Smooth muscle cell (in vitro differentiated cells): ENCODE measurements around the gene C4orf17. TPM values are rescaled to one million over a fixed set of nuclear protein-coding genes. Genes with fewer than 3 reads are reported as not detected.

ENCODE experiments used
- DNase-seq: peaks from one replicate; lab custom pipeline; 2025; ENCODE audit not compliant: unreplicated experiment; lab: John Stamatoyannopoulos, UW
- H2AFZ ChIP-seq: fragments of 200-600 bp; sonication (generic); 2 replicates; pipeline ENCODE4 v1.6.0; 2016; ENCODE audit warnings: antibody characterized with exemption, low read depth, mild to moderate bottlenecking
- H3F3A ChIP-seq: fragments of 200-600 bp; sonication (generic); 2 replicates; pipeline ENCODE4 v1.6.0; 2017; ENCODE audit warnings: antibody characterized with exemption, low read depth
- H3K27ac ChIP-seq: fragments of 200-600 bp; sonication (generic); 2 replicates; pipeline ENCODE4 v1.5.1; 2016; ENCODE audit warnings: low read depth, mild to moderate bottlenecking
- H3K27me3 ChIP-seq: fragments of 200-600 bp; sonication (generic); 2 replicates; pipeline ENCODE4 v1.6.1; 2016; ENCODE audit warnings: low read depth, mild to moderate bottlenecking
- H3K36me3 ChIP-seq: fragments of 200-600 bp; sonication (generic); 2 replicates; pipeline ENCODE4 v1.5.1; 2016; ENCODE audit warnings: low read depth
- H3K4me1 ChIP-seq: fragments of 200-600 bp; sonication (generic); 2 replicates; pipeline ENCODE4 v1.5.1; 2016; ENCODE audit warnings: low read depth
- H3K4me2 ChIP-seq: fragments of 200-600 bp; sonication (generic); 2 replicates; pipeline ENCODE4 v1.6.0; 2016; ENCODE audit warnings: mild to moderate bottlenecking
- H3K4me3 ChIP-seq: fragments of 200-600 bp; sonication (generic); 2 replicates; pipeline ENCODE4 v1.5.1; 2016; ENCODE audit warnings: mild to moderate bottlenecking
- H3K79me2 ChIP-seq: fragments of 200-600 bp; sonication (generic); 2 replicates; pipeline ENCODE4 v1.6.0; 2016; ENCODE audit warnings: low read depth, mild to moderate bottlenecking
- H3K9ac ChIP-seq: fragments of 200-600 bp; sonication (generic); 2 replicates; pipeline ENCODE4 v1.6.0; 2016; ENCODE audit warnings: low read depth
- H3K9me3 ChIP-seq: fragments of 200-600 bp; sonication (generic); replicated peaks from 2 replicates; pipeline ENCODE4 v1.5.1; 2016; ENCODE audit warnings: low read depth
- H4K20me1 ChIP-seq: fragments of 200-600 bp; sonication (generic); 2 replicates; pipeline ENCODE4 v1.6.0; 2016; ENCODE audit warnings: low read depth
- WGBS: methylation state at CpG from one replicate; pipeline ENCODE4 v1.1.7; 2016; ENCODE audit warnings: low lambda C conversion rate; 5-methylcytosine and 5-hydroxymethylcytosine counted together
- polyA plus RNA-seq: library from polyadenylated mRNA; unstranded; fragments of >200 nt; fragmentation: Nextera tagmentation; extraction: Ambion mirVana; gene quantifications from 2 replicates; pipeline ENCODE4 v1.2.1, GENCODE V29; 2016
- total RNA-seq: library from RNA; depleted of rRNA; stranded (reverse); fragments of >200 nt; gene quantifications from 2 replicates; pipeline ENCODE4 v1.2.3, GENCODE V29; 2014
- TF ChIP-seq, protein P1 (sequence below): fragments of 200-600 bp; sonication (generic); IDR thresholded peaks from 2 replicates; pipeline ENCODE4 v1.5.1; 2017; ENCODE audit warnings: borderline replicate concordance, mild to moderate bottlenecking, antibody characterized with exemption; ENCODE audit not compliant: insufficient read depth, poor library complexity, severe bottlenecking

Gene C4orf17
- total and polyA plus RNA-seq, 2 experiments from 2014 or later, result not detected

DNA sequence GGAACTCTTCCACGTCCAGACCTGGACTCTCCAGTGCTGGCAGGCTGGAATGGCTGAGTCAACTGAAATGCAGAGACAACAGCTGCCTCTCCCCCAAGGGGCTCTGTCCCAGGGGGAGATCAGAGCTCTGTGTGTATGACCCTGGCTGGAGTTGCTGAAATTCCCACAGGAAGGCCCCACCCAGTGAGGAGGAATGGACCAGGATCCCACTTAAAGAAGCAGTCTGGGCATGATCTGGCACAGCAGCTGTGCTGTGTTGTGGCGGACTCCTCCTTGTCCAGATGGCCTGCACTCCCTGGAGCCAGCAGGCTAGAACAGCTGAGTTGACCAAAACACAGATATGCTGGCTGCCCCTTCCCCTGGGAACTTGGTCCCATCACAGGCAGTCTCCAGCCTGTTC, 25.4 kb downstream of the C4orf17 start:
- TF ChIP-seq, protein P1, sequence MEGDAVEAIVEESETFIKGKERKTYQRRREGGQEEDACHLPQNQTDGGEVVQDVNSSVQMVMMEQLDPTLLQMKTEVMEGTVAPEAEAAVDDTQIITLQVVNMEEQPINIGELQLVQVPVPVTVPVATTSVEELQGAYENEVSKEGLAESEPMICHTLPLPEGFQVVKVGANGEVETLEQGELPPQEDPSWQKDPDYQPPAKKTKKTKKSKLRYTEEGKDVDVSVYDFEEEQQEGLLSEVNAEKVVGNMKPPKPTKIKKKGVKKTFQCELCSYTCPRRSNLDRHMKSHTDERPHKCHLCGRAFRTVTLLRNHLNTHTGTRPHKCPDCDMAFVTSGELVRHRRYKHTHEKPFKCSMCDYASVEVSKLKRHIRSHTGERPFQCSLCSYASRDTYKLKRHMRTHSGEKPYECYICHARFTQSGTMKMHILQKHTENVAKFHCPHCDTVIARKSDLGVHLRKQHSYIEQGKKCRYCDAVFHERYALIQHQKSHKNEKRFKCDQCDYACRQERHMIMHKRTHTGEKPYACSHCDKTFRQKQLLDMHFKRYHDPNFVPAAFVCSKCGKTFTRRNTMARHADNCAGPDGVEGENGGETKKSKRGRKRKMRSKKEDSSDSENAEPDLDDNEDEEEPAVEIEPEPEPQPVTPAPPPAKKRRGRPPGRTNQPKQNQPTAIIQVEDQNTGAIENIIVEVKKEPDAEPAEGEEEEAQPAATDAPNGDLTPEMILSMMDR, result no peak
- no peaks in the 10 kb centered on the region for H3K79me2 ChIP-seq
- no peaks in the 10 kb centered on the region for H3K9me3 ChIP-seq
- DNase-seq, result no peak
- no peaks in the 10 kb centered on the region for H3K36me3 ChIP-seq
- no peaks in the 10 kb centered on the region for H3K4me1 ChIP-seq
- no peak overlapping the region for H3K27ac ChIP-seq
- WGBS, result 69% methylated on average over 2 of the region's 2 CpGs
- H3K4me3 ChIP-seq, result no peak overlapping the region
- H2AFZ ChIP-seq, result no peak overlapping the region
- no peaks in the 10 kb centered on the region for H3F3A ChIP-seq
- no peaks in the 10 kb centered on the region for H4K20me1 ChIP-seq
- H3K27me3 ChIP-seq, result peaks cover 3% of the 10 kb centered on the region
- no peak overlapping the region for H3K4me2 ChIP-seq
- H3K9ac ChIP-seq, result no peak overlapping the region

DNA sequence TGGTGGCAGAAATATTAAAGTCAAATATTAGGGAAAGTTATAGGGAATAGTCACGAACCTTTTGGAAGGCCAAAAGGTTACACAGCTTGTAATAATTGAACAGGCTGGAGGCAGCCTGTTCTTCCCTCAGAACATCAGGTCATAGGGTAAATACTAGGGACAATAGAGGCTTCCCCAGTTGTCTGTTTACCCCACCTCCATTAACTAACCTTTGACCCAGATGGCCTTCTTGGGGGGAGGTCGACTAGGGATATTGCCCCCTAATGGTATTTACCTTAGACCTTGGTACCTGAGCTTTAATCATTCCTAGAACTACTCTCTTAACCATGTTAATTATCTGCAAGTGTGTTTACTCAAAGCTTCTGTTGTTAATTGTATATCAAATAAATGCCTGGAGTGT, 26.0 kb downstream of the C4orf17 start:
- Histone ChIP-seq H3K4me2 (no peak overlapping the region), H3K4me3 (no peak overlapping the region), H2AFZ (no peak overlapping the region), H4K20me1 (no peaks in the 10 kb centered on the region), H3K79me2 (no peaks in the 10 kb centered on the region), H3K9me3 (no peaks in the 10 kb centered on the region), H3K27ac (no peak overlapping the region), H3F3A (no peaks in the 10 kb centered on the region), H3K36me3 (no peaks in the 10 kb centered on the region), H3K9ac (no peak overlapping the region), H3K4me1 (no peaks in the 10 kb centered on the region), H3K27me3 (peaks cover 3% of the 10 kb centered on the region)
- WGBS, result 92% methylated on average over 2 of the region's 2 CpGs
- TF ChIP-seq, protein P1, result no peak
- DNase-seq, result no peak

DNA sequence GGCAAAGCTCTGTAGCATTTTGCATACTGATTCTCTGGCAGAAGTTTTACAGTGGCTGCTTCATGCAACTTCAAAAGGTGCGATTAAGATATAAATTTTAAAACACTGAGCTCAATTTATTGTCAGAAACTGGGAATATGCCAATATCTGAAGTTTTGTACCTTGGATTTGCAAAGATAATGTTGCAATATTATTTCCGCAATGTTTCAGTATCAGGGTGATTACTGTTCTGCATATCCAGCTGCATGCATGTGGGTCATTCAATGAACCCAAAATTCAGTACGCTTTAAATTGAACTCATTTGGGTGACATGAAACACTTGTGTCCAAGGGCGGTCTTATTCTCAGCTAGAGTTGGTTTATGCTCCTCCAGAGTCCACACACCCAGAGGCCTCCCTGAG, 26.9 kb downstream of the C4orf17 start:
- Histone ChIP-seq H3K36me3 (no peaks in the 10 kb centered on the region), H3K9ac (no peak overlapping the region), H3K27me3 (no peaks in the 10 kb centered on the region), H3K9me3 (no peaks in the 10 kb centered on the region), H3K4me2 (no peak overlapping the region), H2AFZ (no peak overlapping the region), H3K4me3 (no peak overlapping the region), H3K4me1 (no peaks in the 10 kb centered on the region), H3F3A (no peaks in the 10 kb centered on the region), H4K20me1 (no peaks in the 10 kb centered on the region), H3K79me2 (no peaks in the 10 kb centered on the region), H3K27ac (no peak overlapping the region)
- 93% methylated on average over 4 of the region's 4 CpGs for WGBS
- no peak for DNase-seq
- TF ChIP-seq, protein P1, result no peak

DNA sequence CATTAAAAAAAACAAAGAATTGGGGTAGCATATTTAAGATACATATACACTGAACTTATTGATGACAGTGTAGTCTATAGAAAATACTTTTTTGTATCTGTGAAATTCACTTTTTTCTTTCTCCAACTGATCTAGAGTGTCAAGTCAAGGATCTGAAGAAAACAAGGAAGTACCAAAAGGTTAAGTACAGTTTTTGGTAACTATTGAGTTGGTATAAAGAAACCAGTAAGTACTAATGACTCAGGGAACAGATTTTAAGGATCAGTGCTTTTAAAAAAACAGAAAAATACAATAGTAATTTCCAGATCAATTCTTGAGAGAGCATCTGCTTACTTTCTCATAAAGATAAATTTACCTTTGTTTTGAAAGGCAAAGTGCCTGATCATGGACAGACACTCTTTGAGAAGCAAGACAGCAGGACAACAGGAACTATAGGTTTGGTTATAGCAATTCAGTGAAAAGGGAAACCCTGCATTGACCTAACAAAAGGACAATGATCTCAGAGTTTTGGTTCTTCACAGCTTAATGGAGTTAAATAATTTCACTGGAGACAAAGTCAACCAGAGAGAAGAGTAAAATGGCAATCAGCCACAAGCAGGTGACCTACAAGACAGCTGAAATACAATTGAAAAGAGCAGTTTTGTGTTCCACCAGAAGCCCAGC, 29.6 kb downstream of the C4orf17 start:
- Histone ChIP-seq H3K4me1 (no peaks in the 10 kb centered on the region), H3F3A (no peaks in the 10 kb centered on the region), H3K27ac (no peak overlapping the region), H3K9me3 (no peaks in the 10 kb centered on the region), H3K4me3 (no peak overlapping the region), H2AFZ (no peak overlapping the region), H4K20me1 (no peaks in the 10 kb centered on the region), H3K79me2 (no peaks in the 10 kb centered on the region), H3K4me2 (no peak overlapping the region), H3K27me3 (no peaks in the 10 kb centered on the region), H3K36me3 (no peaks in the 10 kb centered on the region), H3K9ac (no peak overlapping the region)
- DNase-seq, result no peak
- TF ChIP-seq, protein P1, result no peak
